ENCODE results near the gene NEXN.

NEXN gene

DNA sequence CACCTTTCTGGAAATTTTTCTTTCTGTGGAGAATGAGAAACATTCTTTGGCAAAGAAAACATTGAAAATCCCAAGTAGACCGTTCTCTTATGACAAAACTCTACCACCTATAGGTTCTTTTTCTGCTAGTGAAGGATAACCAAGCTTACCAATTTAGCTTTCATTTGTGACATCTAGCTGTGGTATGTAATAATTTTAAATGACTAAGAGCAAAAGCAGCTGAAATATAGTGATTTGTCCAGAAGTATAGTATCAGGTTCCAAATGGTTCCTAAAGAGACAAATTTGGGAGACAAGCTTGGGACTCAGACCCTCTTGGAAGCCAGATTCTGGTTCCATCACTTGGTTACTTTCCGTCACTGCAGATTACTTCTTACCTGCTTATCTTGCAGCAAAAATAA is 66.1 kb downstream of the NEXN start:
- Histone ChIP-seq H3K36me3 (ENCODE audit: insufficient read depth, low read length) (peaks cover 90% of the 10 kb centered on the region), H2AFZ (ENCODE audit: low read depth, low read length) (no peak overlapping the region)

GRCh38 chr1:77955709-77956108 is 67.3 kb downstream of the NEXN start:
- Histone ChIP-seq H3K9me3 (ENCODE audit: low read length) (no peaks in the 10 kb centered on the region), H3K27me3 (ENCODE audit: insufficient read depth, low read length) (no peaks in the 10 kb centered on the region), H2AFZ (ENCODE audit: low read depth, low read length) (no peak overlapping the region), H3K4me3 (ENCODE audit: low read length) (no peak overlapping the region), H3K4me1 (ENCODE audit: insufficient read depth, low read length) (no peaks in the 10 kb centered on the region), H3K36me3 (ENCODE audit: insufficient read depth, low read length) (peaks cover 91% of the 10 kb centered on the region)

More for the DNA sequence above, 66.1 kb downstream of the NEXN start:
- Histone ChIP-seq H3K27me3 (ENCODE audit: insufficient read depth, low read length) (no peaks in the 10 kb centered on the region), H3K4me1 (ENCODE audit: insufficient read depth, low read length) (no peaks in the 10 kb centered on the region), H3K9me3 (ENCODE audit: low read length) (no peaks in the 10 kb centered on the region), H3K4me3 (ENCODE audit: low read length) (no peak overlapping the region)

DNA sequence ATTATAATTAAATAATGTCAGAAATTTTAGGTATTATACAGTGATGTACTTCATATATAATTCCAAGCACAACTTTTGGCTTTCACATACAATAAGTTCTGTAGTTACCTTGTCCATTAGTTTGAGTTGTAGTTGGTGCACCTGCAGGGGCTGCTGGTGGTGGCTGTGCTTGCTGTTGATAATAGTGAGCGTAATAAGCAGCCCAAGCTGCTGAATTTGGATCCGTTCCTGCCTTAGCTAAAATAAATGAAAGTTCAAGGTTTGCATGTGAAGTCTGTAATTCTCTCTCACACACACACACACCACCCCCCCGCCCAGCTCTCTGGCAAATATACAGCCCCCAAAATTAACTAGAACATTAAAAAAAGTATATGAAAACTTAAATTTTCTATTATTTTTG is 68.0 kb downstream of the NEXN start:
- H3K9me3 ChIP-seq (ENCODE audit: low read length) = no peaks in the 10 kb centered on the region
- no peaks in the 10 kb centered on the region for H3K4me1 ChIP-seq (ENCODE audit: insufficient read depth, low read length)
- peaks cover 91% of the 10 kb centered on the region for H3K36me3 ChIP-seq (ENCODE audit: insufficient read depth, low read length)
- no peaks in the 10 kb centered on the region for H3K27me3 ChIP-seq (ENCODE audit: insufficient read depth, low read length)
- no peak overlapping the region for H3K4me3 ChIP-seq (ENCODE audit: low read length)
- H2AFZ ChIP-seq (ENCODE audit: low read depth, low read length) = no peak overlapping the region

DNA sequence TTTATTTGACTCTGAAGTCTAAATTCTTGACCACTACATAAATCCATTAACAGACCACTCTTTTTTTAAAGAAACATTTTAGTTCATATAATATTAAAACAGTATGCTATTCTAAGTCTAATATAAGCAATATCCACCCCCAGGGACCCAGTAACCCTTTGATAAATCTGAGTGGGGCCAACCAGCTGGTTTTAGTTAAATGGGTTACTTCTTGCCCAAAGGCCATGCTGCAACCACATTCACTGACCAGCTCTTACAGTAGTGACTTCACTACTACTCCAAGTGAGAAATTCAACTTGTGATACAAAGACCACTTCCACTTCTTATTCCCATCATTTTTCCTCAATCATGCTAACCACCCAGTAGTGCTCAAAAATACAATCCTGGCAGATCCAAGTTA is 70.0 kb downstream of the NEXN start:
- no peaks in the 10 kb centered on the region for H3K9me3 ChIP-seq (ENCODE audit: low read length)
- peaks cover 94% of the 10 kb centered on the region for H3K36me3 ChIP-seq (ENCODE audit: insufficient read depth, low read length)
- H3K4me3 ChIP-seq (ENCODE audit: low read length) = no peak overlapping the region
- H3K27me3 ChIP-seq (ENCODE audit: insufficient read depth, low read length) = no peaks in the 10 kb centered on the region
- no peak overlapping the region for H2AFZ ChIP-seq (ENCODE audit: low read depth, low read length)
- no peaks in the 10 kb centered on the region for H3K4me1 ChIP-seq (ENCODE audit: insufficient read depth, low read length)

- no peak overlapping the region for H3K4me3 ChIP-seq (ENCODE audit: low read length)
- H2AFZ ChIP-seq (ENCODE audit: low read depth, low read length) = no peak overlapping the region
- no peaks in the 10 kb centered on the region for H3K4me1 ChIP-seq (ENCODE audit: insufficient read depth, low read length)
- no peaks in the 10 kb centered on the region for H3K27me3 ChIP-seq (ENCODE audit: insufficient read depth, low read length)
- H3K9me3 ChIP-seq (ENCODE audit: low read length) = no peaks in the 10 kb centered on the region
- H3K36me3 ChIP-seq (ENCODE audit: insufficient read depth, low read length) = peaks cover 96% of the 10 kb centered on the region
Measured at GRCh38 chr1:77958850-77959249, 70.4 kb downstream of the NEXN start.

- peaks cover 96% of the 10 kb centered on the region for H3K36me3 ChIP-seq (ENCODE audit: insufficient read depth, low read length)
- H2AFZ ChIP-seq (ENCODE audit: low read depth, low read length) = no peak overlapping the region
Measured at GRCh38 chr1:77961392-77961791, 73.0 kb downstream of the NEXN start.

DNA sequence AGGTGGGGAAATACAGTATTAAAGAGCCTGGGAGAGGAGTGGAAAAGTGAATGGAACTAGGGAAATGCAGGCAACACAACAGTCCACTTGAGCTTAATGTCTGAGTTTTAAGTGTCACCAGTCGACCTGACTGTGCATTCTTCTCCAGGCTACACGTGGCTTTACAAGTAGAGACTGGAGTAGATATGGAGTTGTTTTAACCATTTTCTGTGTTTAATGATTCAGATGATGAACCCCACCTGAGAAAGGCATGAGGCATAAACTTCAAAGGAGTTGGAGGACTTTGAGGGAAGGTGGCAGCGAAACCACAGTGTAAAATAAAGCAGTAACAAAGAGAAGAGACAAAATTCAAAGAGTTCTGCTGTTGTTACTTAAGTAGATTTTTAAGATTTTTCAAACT is 77.9 kb downstream of the NEXN start:
- Histone ChIP-seq H3K4me3 (ENCODE audit: low read length) (no peak overlapping the region), H3K9me3 (ENCODE audit: low read length) (no peaks in the 10 kb centered on the region), H3K36me3 (ENCODE audit: insufficient read depth, low read length) (peaks cover 92% of the 10 kb centered on the region), H3K27me3 (ENCODE audit: insufficient read depth, low read length) (no peaks in the 10 kb centered on the region), H3K4me1 (ENCODE audit: insufficient read depth, low read length) (no peaks in the 10 kb centered on the region), H2AFZ (ENCODE audit: low read depth, low read length) (no peak overlapping the region)

More at GRCh38 chr1:77961392-77961791, 73.0 kb downstream of the NEXN start:
- Histone ChIP-seq H3K27me3 (ENCODE audit: insufficient read depth, low read length) (no peaks in the 10 kb centered on the region), H3K4me1 (ENCODE audit: insufficient read depth, low read length) (no peaks in the 10 kb centered on the region), H3K9me3 (ENCODE audit: low read length) (no peaks in the 10 kb centered on the region), H3K4me3 (ENCODE audit: low read length) (no peak overlapping the region)

DNA sequence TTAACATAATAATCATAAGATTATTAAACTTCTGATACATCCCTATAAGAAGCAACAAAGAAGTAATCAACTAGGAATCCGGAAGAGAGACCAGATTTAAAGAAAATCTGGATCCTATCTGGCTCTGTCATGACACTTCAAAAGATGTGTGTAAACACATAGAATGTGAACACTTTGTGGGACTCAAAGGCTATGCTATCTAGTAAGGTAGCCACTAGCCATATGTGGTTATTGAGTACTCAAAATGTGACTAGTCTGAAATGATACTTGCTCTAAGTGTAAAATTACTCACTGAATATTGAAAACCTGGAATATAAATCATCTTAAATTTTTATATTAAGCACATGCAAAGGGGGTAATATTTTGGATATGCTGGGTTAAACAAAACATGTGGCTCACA is 81.8 kb downstream of the NEXN start:
- Histone ChIP-seq H2AFZ (ENCODE audit: low read depth, low read length) (no peak overlapping the region), H3K4me3 (ENCODE audit: low read length) (no peak overlapping the region), H3K27me3 (ENCODE audit: insufficient read depth, low read length) (no peaks in the 10 kb centered on the region), H3K4me1 (ENCODE audit: insufficient read depth, low read length) (no peaks in the 10 kb centered on the region), H3K36me3 (ENCODE audit: insufficient read depth, low read length) (peaks cover 73% of the 10 kb centered on the region), H3K9me3 (ENCODE audit: low read length) (peaks cover 2% of the 10 kb centered on the region)

DNA sequence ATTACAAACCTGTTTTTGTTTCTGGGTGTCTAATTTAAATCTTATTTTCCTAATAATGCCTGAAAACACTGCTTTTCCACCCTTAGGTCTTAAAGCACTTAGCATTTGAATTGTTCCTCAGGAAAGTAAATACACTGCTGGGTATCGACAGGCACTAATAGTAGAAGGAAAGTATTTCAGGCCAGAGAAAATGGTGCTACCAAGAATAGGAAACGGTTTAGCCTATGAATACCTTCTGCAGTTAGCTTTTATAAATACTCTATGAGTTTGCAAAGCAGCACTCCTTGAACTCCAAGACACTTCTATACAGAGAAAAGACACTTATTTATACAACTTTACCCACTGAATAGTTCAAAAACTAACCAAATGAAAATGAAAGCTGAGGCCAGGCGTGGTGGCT is 83.7 kb downstream of the NEXN start:
- Histone ChIP-seq H2AFZ (ENCODE audit: low read depth, low read length) (no peak overlapping the region), H3K27me3 (ENCODE audit: insufficient read depth, low read length) (no peaks in the 10 kb centered on the region), H3K4me3 (ENCODE audit: low read length) (no peak overlapping the region), H3K4me1 (ENCODE audit: insufficient read depth, low read length) (peaks cover 16% of the 10 kb centered on the region), H3K36me3 (ENCODE audit: insufficient read depth, low read length) (peaks cover 72% of the 10 kb centered on the region), H3K9me3 (ENCODE audit: low read length) (peaks cover 2% of the 10 kb centered on the region)

DNA sequence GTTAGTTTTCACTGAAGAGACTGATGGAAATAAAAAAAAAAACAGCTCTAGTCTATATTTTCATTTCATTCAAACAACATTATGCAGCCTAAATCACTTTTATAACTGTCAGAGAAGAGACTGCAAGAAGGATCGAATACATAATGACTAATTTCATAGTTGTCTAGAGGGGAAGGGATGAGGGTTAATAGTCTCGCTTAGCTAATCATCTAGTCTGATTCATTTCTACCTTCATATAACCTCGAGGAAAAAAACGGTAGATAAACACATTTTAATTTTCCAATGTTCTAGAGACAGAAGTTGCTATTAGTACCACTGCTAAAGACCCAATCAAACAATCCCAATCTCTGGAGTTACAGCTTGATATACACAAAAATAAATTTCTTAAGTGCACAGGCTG is 87.0 kb downstream of the NEXN start:
- Histone ChIP-seq H3K4me3 (ENCODE audit: low read length) (peak overlapping the region; percentile 99), H3K9me3 (ENCODE audit: low read length) (peaks cover 2% of the 10 kb centered on the region), H3K36me3 (ENCODE audit: insufficient read depth, low read length) (peaks cover 42% of the 10 kb centered on the region), H2AFZ (ENCODE audit: low read depth, low read length) (no peak overlapping the region), H3K27me3 (ENCODE audit: insufficient read depth, low read length) (no peaks in the 10 kb centered on the region), H3K4me1 (ENCODE audit: insufficient read depth, low read length) (peaks cover 19% of the 10 kb centered on the region)

- Histone ChIP-seq H2AFZ (ENCODE audit: low read depth, low read length) (no peak overlapping the region), H3K27me3 (ENCODE audit: insufficient read depth, low read length) (no peaks in the 10 kb centered on the region), H3K4me3 (ENCODE audit: low read length) (peak overlapping the region; percentile 99), H3K9me3 (ENCODE audit: low read length) (peaks cover 2% of the 10 kb centered on the region), H3K36me3 (ENCODE audit: insufficient read depth, low read length) (peaks cover 41% of the 10 kb centered on the region), H3K4me1 (ENCODE audit: insufficient read depth, low read length) (peaks cover 25% of the 10 kb centered on the region)
Measured at GRCh38 chr1:77975907-77976306, 87.5 kb downstream of the NEXN start.

GRCh38 chr1:77976433-77977076 is 88.1 kb downstream of the NEXN start:
- peaks cover 2% of the 10 kb centered on the region for H3K9me3 ChIP-seq (ENCODE audit: low read length)
- H3K4me3 ChIP-seq (ENCODE audit: low read length) = peak overlapping the region; percentile 99
- peaks cover 38% of the 10 kb centered on the region for H3K36me3 ChIP-seq (ENCODE audit: insufficient read depth, low read length)
- no peak overlapping the region for H2AFZ ChIP-seq (ENCODE audit: low read depth, low read length)
- H3K4me1 ChIP-seq (ENCODE audit: insufficient read depth, low read length) = peaks cover 26% of the 10 kb centered on the region
- no peaks in the 10 kb centered on the region for H3K27me3 ChIP-seq (ENCODE audit: insufficient read depth, low read length)

- H3K4me1 ChIP-seq (ENCODE audit: insufficient read depth, low read length) = peaks cover 26% of the 10 kb centered on the region
- peak overlapping the region; percentile 99 for H3K4me3 ChIP-seq (ENCODE audit: low read length)
- H3K36me3 ChIP-seq (ENCODE audit: insufficient read depth, low read length) = peaks cover 39% of the 10 kb centered on the region
- no peaks in the 10 kb centered on the region for H3K27me3 ChIP-seq (ENCODE audit: insufficient read depth, low read length)
- H3K9me3 ChIP-seq (ENCODE audit: low read length) = peaks cover 2% of the 10 kb centered on the region
- H2AFZ ChIP-seq (ENCODE audit: low read depth, low read length) = no peak overlapping the region
Measured at GRCh38 chr1:77977989-77978292, 89.5 kb downstream of the NEXN start.

GRCh38 chr1:77978293-77978968 is 90.0 kb downstream of the NEXN start:
- Histone ChIP-seq H3K9me3 (ENCODE audit: low read length) (peaks cover 2% of the 10 kb centered on the region), H3K4me1 (ENCODE audit: insufficient read depth, low read length) (peaks cover 26% of the 10 kb centered on the region), H2AFZ (ENCODE audit: low read depth, low read length) (peak overlapping the region; percentile 13), H3K4me3 (ENCODE audit: low read length) (peak overlapping the region; percentile 99), H3K36me3 (ENCODE audit: insufficient read depth, low read length) (peaks cover 39% of the 10 kb centered on the region), H3K27me3 (ENCODE audit: insufficient read depth, low read length) (no peaks in the 10 kb centered on the region)
